Fibroblast of the aortic adventitia (primary cell): ENCODE results near the gene KANSL1L. TPM values are rescaled to one million over a fixed set of nuclear protein-coding genes. Genes with fewer than 3 reads are reported as not detected.
"Not testable (repeated sequence)": the region's sequence is repeated elsewhere in the genome, so short reads cannot be mapped to it uniquely, and the experiment has no call there.

Source experiments
- DNase-seq: peaks from one replicate; pipeline ENCODE4 v3.0.0-alpha.2; 2010; ENCODE audit warnings: low read depth
- H3K4me3 ChIP-seq: 2 replicates; pipeline ENCODE4 v1.5.1; 2011; ENCODE audit warnings: low read depth, mild to moderate bottlenecking, control low read depth, low read length, moderate library complexity
- total RNA-seq: library from RNA; depleted of rRNA; stranded (reverse); fragments of >200 nt; gene quantifications from 2 replicates; pipeline ENCODE4 v1.2.3, GENCODE V29; 2012; ENCODE audit warnings: low replicate concordance
- TF ChIP-seq, protein P1 (sequence below): IDR thresholded peaks from 2 replicates; pipeline ENCODE4 v1.5.1; 2011; ENCODE audit warnings: mild to moderate bottlenecking, low read length, control low read depth, inconsistent platforms; ENCODE audit not compliant: insufficient read depth

The KANSL1L gene
- total RNA-seq, 1 donor: 28.2 TPM

DNA sequence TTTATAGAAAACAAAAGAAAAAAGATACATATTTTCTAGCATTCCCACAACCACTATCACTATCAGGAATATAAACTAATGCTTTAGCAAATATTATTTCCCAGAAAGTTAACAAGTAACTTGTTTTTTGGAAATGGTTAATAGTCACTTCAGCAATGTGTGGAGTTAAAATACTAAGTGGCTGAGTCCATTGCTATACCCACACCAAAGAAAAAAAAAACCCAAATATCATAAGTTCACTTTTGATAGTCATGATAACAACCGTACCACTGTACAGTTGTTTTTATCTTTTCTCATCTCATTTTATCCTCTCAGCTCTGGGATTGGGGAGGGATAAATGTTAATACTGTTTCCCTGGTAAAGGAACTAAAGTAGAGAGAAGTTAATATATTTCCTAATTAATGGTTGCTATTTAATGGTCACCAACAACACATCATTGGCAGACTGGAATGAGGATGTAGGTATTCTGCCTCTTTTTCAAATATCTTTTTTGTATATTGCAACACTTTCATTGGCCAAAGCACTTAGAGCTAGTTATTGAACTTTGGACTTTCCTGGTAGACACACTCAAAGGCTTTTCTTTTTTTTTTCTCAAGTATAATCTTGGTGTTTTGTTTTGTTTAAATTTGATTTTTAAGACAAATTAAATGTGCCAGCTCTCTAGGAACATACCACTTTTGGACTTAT lies 18.4 kb upstream of the KANSL1L start:
- no peak overlapping the region for H3K4me3 ChIP-seq
- no peak for DNase-seq
- TF ChIP-seq, protein P1, sequence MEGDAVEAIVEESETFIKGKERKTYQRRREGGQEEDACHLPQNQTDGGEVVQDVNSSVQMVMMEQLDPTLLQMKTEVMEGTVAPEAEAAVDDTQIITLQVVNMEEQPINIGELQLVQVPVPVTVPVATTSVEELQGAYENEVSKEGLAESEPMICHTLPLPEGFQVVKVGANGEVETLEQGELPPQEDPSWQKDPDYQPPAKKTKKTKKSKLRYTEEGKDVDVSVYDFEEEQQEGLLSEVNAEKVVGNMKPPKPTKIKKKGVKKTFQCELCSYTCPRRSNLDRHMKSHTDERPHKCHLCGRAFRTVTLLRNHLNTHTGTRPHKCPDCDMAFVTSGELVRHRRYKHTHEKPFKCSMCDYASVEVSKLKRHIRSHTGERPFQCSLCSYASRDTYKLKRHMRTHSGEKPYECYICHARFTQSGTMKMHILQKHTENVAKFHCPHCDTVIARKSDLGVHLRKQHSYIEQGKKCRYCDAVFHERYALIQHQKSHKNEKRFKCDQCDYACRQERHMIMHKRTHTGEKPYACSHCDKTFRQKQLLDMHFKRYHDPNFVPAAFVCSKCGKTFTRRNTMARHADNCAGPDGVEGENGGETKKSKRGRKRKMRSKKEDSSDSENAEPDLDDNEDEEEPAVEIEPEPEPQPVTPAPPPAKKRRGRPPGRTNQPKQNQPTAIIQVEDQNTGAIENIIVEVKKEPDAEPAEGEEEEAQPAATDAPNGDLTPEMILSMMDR: no peak

DNA sequence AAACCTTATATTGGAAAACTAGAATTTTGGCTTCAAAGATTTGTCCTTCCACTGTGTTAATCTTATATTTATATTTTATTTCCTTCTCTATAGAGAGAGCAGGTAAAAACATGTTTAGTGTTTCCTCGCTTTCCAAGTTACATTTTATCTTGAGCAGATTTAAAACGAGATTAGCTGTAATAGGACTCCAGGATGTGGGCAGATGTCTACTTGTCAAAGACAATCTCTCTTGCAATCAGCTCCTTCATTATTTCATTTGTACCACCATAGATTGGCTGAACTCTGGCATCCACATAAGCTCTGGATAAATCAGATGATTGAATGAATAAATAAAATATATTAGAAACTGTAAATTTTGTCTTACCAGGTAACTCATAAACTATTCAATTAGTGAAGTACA lies 17.5 kb upstream of the KANSL1L start:
- no peak overlapping the region for H3K4me3 ChIP-seq
- TF ChIP-seq, protein P1: no peak
- no peak for DNase-seq

DNA sequence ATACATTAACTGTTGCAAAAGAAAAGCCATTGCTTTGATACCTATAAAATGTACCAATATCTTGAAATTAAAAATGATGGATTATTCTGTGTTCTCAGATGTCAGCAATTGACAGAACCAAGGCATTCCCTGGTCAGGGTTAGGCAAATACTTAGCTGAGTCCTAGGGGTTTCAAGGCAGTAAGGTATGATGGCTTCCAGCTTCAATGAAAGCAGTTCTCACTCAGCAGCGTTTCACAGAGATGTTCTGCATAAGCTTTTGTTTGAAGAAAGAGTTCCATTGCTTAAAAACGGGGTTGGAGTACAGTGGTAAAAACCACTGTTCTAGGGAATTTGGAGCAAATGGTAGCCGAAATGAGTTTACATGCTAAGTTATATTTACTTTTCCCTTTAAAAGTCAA lies 17.0 kb upstream of the KANSL1L start:
- TF ChIP-seq, protein P1: no peak
- no peak for DNase-seq
- no peak overlapping the region for H3K4me3 ChIP-seq

DNA sequence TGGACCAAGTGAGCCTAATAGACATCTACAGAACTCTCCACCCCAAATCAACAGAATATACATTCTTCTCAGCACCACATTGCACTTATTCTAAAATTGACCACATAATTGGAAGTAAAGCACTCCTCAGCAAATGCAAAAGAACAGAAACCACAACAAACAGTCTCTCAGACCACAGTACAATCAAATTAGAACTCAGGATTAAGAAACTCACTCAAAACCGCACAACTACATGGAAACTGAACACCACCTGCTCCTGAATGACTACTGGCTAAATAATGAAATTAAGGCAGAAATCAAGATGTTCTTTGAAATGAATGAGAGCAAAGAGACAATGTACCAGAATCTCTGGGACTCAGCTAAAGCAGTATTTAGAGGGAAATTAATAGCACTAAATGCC lies 12.7 kb upstream of the KANSL1L start:
- DNase-seq, H3K4me3 ChIP-seq: not testable (repeated sequence)

DNA sequence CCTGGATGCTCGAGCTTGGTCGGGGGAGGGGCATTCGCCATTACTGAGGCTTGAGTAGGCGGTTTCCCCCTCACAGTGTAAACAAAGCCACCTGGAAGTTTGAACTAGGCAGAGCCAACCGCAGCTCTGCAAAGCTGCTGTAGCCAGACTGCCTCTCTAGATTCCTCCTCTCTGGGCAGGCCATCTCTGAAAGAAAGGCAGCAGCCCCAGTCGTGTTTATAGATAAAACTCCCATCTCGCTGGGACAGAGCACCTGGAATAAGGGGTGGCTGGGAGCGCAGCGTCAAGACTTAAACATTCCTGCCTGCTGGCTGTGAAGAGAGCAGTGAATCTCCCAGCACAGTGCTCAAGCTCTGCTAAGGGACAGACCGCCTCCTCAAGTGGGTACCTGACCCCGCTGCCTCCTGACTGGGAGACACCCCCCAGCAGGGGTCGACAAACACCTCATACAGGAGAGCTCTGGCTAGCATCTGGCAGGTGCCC lies 10.4 kb upstream of the KANSL1L start:
- not testable (repeated sequence) for DNase-seq, H3K4me3 ChIP-seq

DNA sequence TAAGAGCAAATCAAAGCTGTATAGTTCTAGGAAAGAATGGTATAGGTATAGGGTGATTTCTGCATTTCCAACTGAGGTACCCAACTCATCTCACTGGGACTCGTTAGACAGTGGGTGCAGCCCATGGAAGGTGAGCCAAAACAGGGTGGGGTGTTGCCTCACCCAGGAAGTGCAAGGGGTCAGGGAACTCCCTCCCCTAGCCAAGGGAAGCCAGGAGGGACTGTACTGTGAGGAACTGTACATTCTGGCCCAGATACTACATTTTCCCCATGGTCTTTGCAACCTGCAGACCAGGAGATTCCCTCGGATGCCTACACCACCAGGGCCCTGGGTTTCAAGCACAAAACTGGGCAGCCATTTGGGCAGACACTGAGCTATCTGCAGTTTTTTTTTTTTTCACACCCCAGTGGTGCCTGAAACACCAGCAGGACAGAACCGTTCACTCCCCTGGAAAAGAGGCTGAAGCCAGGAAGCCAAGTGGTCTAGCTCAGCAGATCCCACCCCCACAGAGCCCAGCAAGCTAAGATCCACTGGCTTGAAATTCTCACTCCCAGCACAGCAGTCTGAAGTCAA lies 9.9 kb upstream of the KANSL1L start:
- DNase-seq: not testable (repeated sequence)

DNA sequence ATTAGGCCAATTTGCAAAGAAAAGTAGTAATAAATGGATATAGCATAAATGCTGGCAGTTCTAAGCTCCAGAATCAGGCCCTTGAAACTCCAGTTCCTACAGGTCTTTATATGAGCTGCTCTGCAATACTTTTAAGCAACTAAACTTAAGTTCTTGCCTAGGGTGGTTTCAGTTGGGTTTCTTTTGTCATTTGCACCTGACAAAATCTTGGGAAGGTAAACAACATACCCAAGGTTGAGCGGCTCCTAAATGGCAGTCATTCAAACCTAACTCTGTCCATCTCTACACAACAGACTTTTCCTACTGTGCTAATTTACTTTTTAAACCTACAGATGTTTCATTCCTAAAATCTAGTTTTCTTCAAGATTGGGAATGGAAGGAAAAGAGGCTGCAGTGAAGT lies 9.3 kb upstream of the KANSL1L start:
- DNase-seq: no peak
- H3K4me3 ChIP-seq: no peak overlapping the region
- TF ChIP-seq, protein P1: no peak

More for the DNA sequence above, 9.9 kb upstream of the KANSL1L start:
- H3K4me3 ChIP-seq: not testable (repeated sequence)

DNA sequence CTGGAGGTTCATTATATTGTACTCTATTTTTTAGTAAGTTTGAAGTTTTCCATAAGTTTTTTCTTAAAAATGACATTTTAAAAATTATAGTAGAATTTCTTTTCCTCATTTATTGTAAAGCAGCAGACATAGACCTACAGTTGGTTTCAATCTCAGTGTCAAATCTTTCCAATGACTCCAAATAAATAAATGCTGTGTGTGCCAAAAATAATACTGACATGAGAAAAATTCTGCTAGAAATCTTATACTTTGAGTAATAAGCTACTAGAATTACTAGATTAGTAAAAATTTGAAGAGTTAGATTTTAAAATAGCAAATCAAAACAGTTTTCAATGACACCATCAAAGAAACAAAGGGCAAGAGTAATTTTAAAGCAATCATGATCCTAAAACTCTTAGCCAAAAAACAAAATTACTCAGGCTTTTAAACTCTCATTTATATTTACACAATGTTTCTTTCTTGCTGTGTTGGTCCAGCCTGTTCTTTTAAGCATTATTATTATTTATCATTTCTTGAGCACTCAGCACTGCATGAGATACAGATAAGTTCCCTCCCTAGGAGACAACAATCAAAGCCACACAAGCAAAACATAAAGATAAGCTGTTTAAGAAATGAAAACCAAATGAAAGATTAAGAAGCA lies 8.3 kb upstream of the KANSL1L start:
- no peak overlapping the region for H3K4me3 ChIP-seq
- DNase-seq: no peak
- TF ChIP-seq, protein P1: no peak
